ENCODE measurements around the gene DYNC1LI2. TPM values are rescaled to one million over a fixed set of nuclear protein-coding genes. Genes with fewer than 3 reads are reported as not detected.

The DYNC1LI2 gene
- total and polyA plus RNA-seq, 10 of the 15 experiments (the other 5 are each of a cell fraction or from before 2014, with no cell fraction given): 6.0 to 46.5 (median 33.7) TPM

DNA sequence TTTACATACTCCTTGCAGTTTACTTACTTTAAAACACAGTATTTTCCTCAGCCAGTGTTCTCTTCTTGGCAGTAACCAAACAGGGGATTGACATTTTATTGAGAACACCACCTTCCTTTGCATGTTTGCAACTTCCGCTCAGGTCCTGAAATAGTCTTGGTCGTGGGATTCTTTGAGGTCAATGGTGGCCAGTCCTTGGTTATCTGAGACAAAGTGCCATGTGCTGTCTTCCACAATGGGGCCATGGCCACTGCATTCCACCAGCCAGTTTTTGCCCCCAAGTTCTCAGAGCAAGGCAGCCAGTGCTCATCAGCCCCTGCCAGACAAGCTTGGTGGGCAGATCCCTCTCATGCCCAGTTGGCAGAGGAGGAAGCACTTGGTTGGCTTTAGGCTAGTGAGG is 77.7 kb downstream of the DYNC1LI2 start:
- no TSS peak for BruUV-seq (replicated peaks)
- Histone ChIP-seq H3K79me2 (ENCODE audit: control insufficient read depth, insufficient read depth, low read length) (no peaks in the 10 kb centered on the region), H2AFZ (ENCODE audit: control insufficient read depth, low read depth, low read length) (no peak overlapping the region), H3K27ac (ENCODE audit: control insufficient read depth, insufficient read depth) (no peak overlapping the region), H4K20me1 (ENCODE audit: control insufficient read depth, insufficient read depth) (no peaks in the 10 kb centered on the region), H3K36me3 (ENCODE audit: control insufficient read depth in 2 of 2, insufficient read depth in 2 of 2, low read length in 1 of 2) (no peaks in the 10 kb centered on the region), H3K4me2 (ENCODE audit: control insufficient read depth, insufficient read depth) (no peak overlapping the region), H3K4me1 (ENCODE audit: control insufficient read depth, insufficient read depth, low read length) (no peaks in the 10 kb centered on the region), H3K9ac (ENCODE audit: control insufficient read depth, insufficient read depth, low read length) (no peak overlapping the region), H3K4me3 (no peak overlapping the region), H3K9me3 (replicated peaks; ENCODE audit: control insufficient read depth, insufficient read depth, low read length) (no peaks in the 10 kb centered on the region), H3K27me3 (replicated peaks in 1 of 2; ENCODE audit: control insufficient read depth in 2 of 2, insufficient read depth in 2 of 2, low read length in 1 of 2) (no peaks in the 10 kb centered on the region)
- TF ChIP-seq RCOR1 (conservative IDR thresholded peaks at IDR 0.05; ENCODE audit: low read depth, low read length): no peak
- TF ChIP-seq KLF5 (IDR thresholded peaks at IDR 0.05; ENCODE audit: partially characterized antibody): no peak
- ChIA-PET POLR2A (no interaction called here), SMC1A (ENCODE audit: uncharacterized antibody, unreplicated experiment) (no interaction called here), CTCF (interaction anchor here (1.2 kb wide), 1 partner anchor 23 kb away, joined by 4 read pairs; no protein-coding TSS in a partner anchor), RAD21 (ENCODE audit: unreplicated experiment) (no interaction called here)
- 22% methylated on average over 2 of the region's 2 CpGs for WGBS (ENCODE audit: insufficient coverage, insufficient replicate concordance, low lambda C conversion rate, missing lambda C conversion rate)
- no peak for DNase-seq (ENCODE audit: low read depth, low spot score)
- in situ Hi-C loops (cut with MboI) (no loop called here), intact Hi-C loops (cut with micrococcal nuclease; ENCODE audit: unreplicated experiment) (no loop called here)
- no peak for FAIRE-seq
- no peak for ATAC-seq

Other genes with a start within 250 kb of the DYNC1LI2 start
Only the 7 nearest of the 16 such genes appear.
- 11.7 and 12.8 TPM in 2 replicates for gene CMTM3, start 146.9 kb downstream of the DYNC1LI2 start, total RNA-seq (2014; rRNA removed)
- gene CMTM3, start 146.9 kb downstream of the DYNC1LI2 start, total RNA-seq (2014; rRNA removed; fragmentation: Illumina TruSeq; extraction: Trizol): 10.9 and 11.7 TPM in 2 replicates
- 31.5 and 35.5 TPM in 2 replicates for gene CMTM3, start 146.9 kb downstream of the DYNC1LI2 start, total RNA-seq (2021)
- gene CMTM3, start 146.9 kb downstream of the DYNC1LI2 start, polyA plus RNA-seq (2011; rRNA removed): 28.7 and 47.4 TPM in 2 replicates
- gene CMTM3, start 146.9 kb downstream of the DYNC1LI2 start, polyA plus RNA-seq (2014; fragmentation: Illumina TruSeq; extraction: Trizol): 16.0 and 25.2 TPM in 2 replicates
- gene CMTM3, start 146.9 kb downstream of the DYNC1LI2 start, polyA plus RNA-seq (2014; fragmentation: Nextera tagmentation; extraction: Ambion mirVana): 10 to 100 TPM in 1 of 2 experiments, 1 to 10 TPM in 1; 5.4 to 16.0 TPM
- gene CMTM3, start 146.9 kb downstream of the DYNC1LI2 start, polyA plus RNA-seq (2014; rRNA removed): 32.0 and 37.1 TPM in 2 replicates
- gene CMTM3, start 146.9 kb downstream of the DYNC1LI2 start, polyA plus RNA-seq (2016; fragmentation: Nextera tagmentation; extraction: Ambion mirVana): 10 to 100 TPM; 38.8 to 42.3 TPM
- gene CMTM4, start 54.9 kb downstream of the DYNC1LI2 start, total RNA-seq (2014; rRNA removed): 0.11 and 0.16 TPM in 2 replicates
- 0.18 and 0.23 TPM in 2 replicates for gene CMTM4, start 54.9 kb downstream of the DYNC1LI2 start, total RNA-seq (2014; rRNA removed; fragmentation: Illumina TruSeq; extraction: Trizol)
- 0.21 and 0.53 TPM in 2 replicates for gene CMTM4, start 54.9 kb downstream of the DYNC1LI2 start, total RNA-seq (2021)
- 0.27 and 0.43 TPM in 2 replicates for gene CMTM4, start 54.9 kb downstream of the DYNC1LI2 start, polyA plus RNA-seq (2011; rRNA removed)
- gene CMTM4, start 54.9 kb downstream of the DYNC1LI2 start, polyA plus RNA-seq (2014; fragmentation: Illumina TruSeq; extraction: Trizol): 0.05 and 0.18 TPM in 2 replicates
- under 1 TPM; 0.02 to 0.08 TPM for gene CMTM4, start 54.9 kb downstream of the DYNC1LI2 start, polyA plus RNA-seq (2014; fragmentation: Nextera tagmentation; extraction: Ambion mirVana)
- gene CMTM4, start 54.9 kb downstream of the DYNC1LI2 start, polyA plus RNA-seq (2014; rRNA removed): 0.10 and 0.13 TPM in 2 replicates
- not detected for gene CMTM4, start 54.9 kb downstream of the DYNC1LI2 start, polyA plus RNA-seq (2016; fragmentation: Nextera tagmentation; extraction: Ambion mirVana)
- gene TERB1, start 50.0 kb upstream of the DYNC1LI2 start, total RNA-seq (2014; rRNA removed): 0.60 TPM in 1 of 2 replicates, not detected in the other
- gene TERB1, start 50.0 kb upstream of the DYNC1LI2 start, total RNA-seq (2014; rRNA removed; fragmentation: Illumina TruSeq; extraction: Trizol): not detected in 2 replicates
- gene TERB1, start 50.0 kb upstream of the DYNC1LI2 start, total RNA-seq (2021): 0.10 TPM in 1 of 2 replicates, not detected in the other
- gene TERB1, start 50.0 kb upstream of the DYNC1LI2 start, polyA plus RNA-seq (2011; rRNA removed): 0.09 TPM in 1 of 2 replicates, not detected in the other
- gene TERB1, start 50.0 kb upstream of the DYNC1LI2 start, polyA plus RNA-seq (2014; fragmentation: Illumina TruSeq; extraction: Trizol): 0.03 TPM in 1 of 2 replicates, not detected in the other
- gene TERB1, start 50.0 kb upstream of the DYNC1LI2 start, polyA plus RNA-seq (2014; fragmentation: Nextera tagmentation; extraction: Ambion mirVana): not detected
- 0.06 TPM in 1 of 2 replicates, not detected in the other for gene TERB1, start 50.0 kb upstream of the DYNC1LI2 start, polyA plus RNA-seq (2014; rRNA removed)
- gene TERB1, start 50.0 kb upstream of the DYNC1LI2 start, polyA plus RNA-seq (2016; fragmentation: Nextera tagmentation; extraction: Ambion mirVana): not detected
- gene NAE1, start 79.4 kb upstream of the DYNC1LI2 start, total RNA-seq (2014; rRNA removed): 66.6 and 84.8 TPM in 2 replicates
- gene NAE1, start 79.4 kb upstream of the DYNC1LI2 start, total RNA-seq (2014; rRNA removed; fragmentation: Illumina TruSeq; extraction: Trizol): 72.9 and 81.4 TPM in 2 replicates
- 58.7 and 65.3 TPM in 2 replicates for gene NAE1, start 79.4 kb upstream of the DYNC1LI2 start, total RNA-seq (2021)
- gene NAE1, start 79.4 kb upstream of the DYNC1LI2 start, polyA plus RNA-seq (2011; rRNA removed): 80.9 and 136 TPM in 2 replicates
- 71.2 and 84.0 TPM in 2 replicates for gene NAE1, start 79.4 kb upstream of the DYNC1LI2 start, polyA plus RNA-seq (2014; fragmentation: Illumina TruSeq; extraction: Trizol)
- 100 to 1,000 TPM in 1 of 2 experiments, 10 to 100 TPM in 1; 76.6 to 101 TPM for gene NAE1, start 79.4 kb upstream of the DYNC1LI2 start, polyA plus RNA-seq (2014; fragmentation: Nextera tagmentation; extraction: Ambion mirVana)
- gene NAE1, start 79.4 kb upstream of the DYNC1LI2 start, polyA plus RNA-seq (2014; rRNA removed): 59.6 and 70.4 TPM in 2 replicates
- gene NAE1, start 79.4 kb upstream of the DYNC1LI2 start, polyA plus RNA-seq (2016; fragmentation: Nextera tagmentation; extraction: Ambion mirVana): 100 to 1,000 TPM; 103 to 106 TPM
- not detected in 2 replicates for gene CA7, start 92.8 kb upstream of the DYNC1LI2 start, total RNA-seq (2014; rRNA removed)
- gene CA7, start 92.8 kb upstream of the DYNC1LI2 start, total RNA-seq (2014; rRNA removed; fragmentation: Illumina TruSeq; extraction: Trizol): not detected in 2 replicates
- not detected in 2 replicates for gene CA7, start 92.8 kb upstream of the DYNC1LI2 start, total RNA-seq (2021)
- gene CA7, start 92.8 kb upstream of the DYNC1LI2 start, polyA plus RNA-seq (2011; rRNA removed): not detected in 2 replicates
- not detected in 2 replicates for gene CA7, start 92.8 kb upstream of the DYNC1LI2 start, polyA plus RNA-seq (2014; fragmentation: Illumina TruSeq; extraction: Trizol)
- gene CA7, start 92.8 kb upstream of the DYNC1LI2 start, polyA plus RNA-seq (2014; fragmentation: Nextera tagmentation; extraction: Ambion mirVana): under 1 TPM in 1 of 2 experiments, not detected in 1; 0.04 TPM
- gene CA7, start 92.8 kb upstream of the DYNC1LI2 start, polyA plus RNA-seq (2014; rRNA removed): 0.05 TPM in 1 of 2 replicates, not detected in the other
- not detected for gene CA7, start 92.8 kb upstream of the DYNC1LI2 start, polyA plus RNA-seq (2016; fragmentation: Nextera tagmentation; extraction: Ambion mirVana)
- gene PDP2, start 128.9 kb upstream of the DYNC1LI2 start, total RNA-seq (2014; rRNA removed): 6.3 and 6.4 TPM in 2 replicates
- gene PDP2, start 128.9 kb upstream of the DYNC1LI2 start, total RNA-seq (2014; rRNA removed; fragmentation: Illumina TruSeq; extraction: Trizol): 6.1 and 6.4 TPM in 2 replicates
- 16.4 and 19.5 TPM in 2 replicates for gene PDP2, start 128.9 kb upstream of the DYNC1LI2 start, total RNA-seq (2021)
- 31.1 and 33.0 TPM in 2 replicates for gene PDP2, start 128.9 kb upstream of the DYNC1LI2 start, polyA plus RNA-seq (2011; rRNA removed)
- 11.4 and 19.3 TPM in 2 replicates for gene PDP2, start 128.9 kb upstream of the DYNC1LI2 start, polyA plus RNA-seq (2014; fragmentation: Illumina TruSeq; extraction: Trizol)
- gene PDP2, start 128.9 kb upstream of the DYNC1LI2 start, polyA plus RNA-seq (2014; fragmentation: Nextera tagmentation; extraction: Ambion mirVana): 1 to 10 TPM; 3.0 to 4.5 TPM
- gene PDP2, start 128.9 kb upstream of the DYNC1LI2 start, polyA plus RNA-seq (2014; rRNA removed): 8.0 and 12.5 TPM in 2 replicates
- 1 to 10 TPM; 1.9 to 4.5 TPM for gene PDP2, start 128.9 kb upstream of the DYNC1LI2 start, polyA plus RNA-seq (2016; fragmentation: Nextera tagmentation; extraction: Ambion mirVana)
- not detected in 2 replicates for gene CDH16, start 167.3 kb upstream of the DYNC1LI2 start, total RNA-seq (2014; rRNA removed)
- gene CDH16, start 167.3 kb upstream of the DYNC1LI2 start, total RNA-seq (2014; rRNA removed; fragmentation: Illumina TruSeq; extraction: Trizol): not detected in 2 replicates
- gene CDH16, start 167.3 kb upstream of the DYNC1LI2 start, total RNA-seq (2021): not detected in 2 replicates
- gene CDH16, start 167.3 kb upstream of the DYNC1LI2 start, polyA plus RNA-seq (2011; rRNA removed): 0.05 TPM in 1 of 2 replicates, not detected in the other
- gene CDH16, start 167.3 kb upstream of the DYNC1LI2 start, polyA plus RNA-seq (2014; fragmentation: Illumina TruSeq; extraction: Trizol): not detected in 2 replicates
- gene CDH16, start 167.3 kb upstream of the DYNC1LI2 start, polyA plus RNA-seq (2014; fragmentation: Nextera tagmentation; extraction: Ambion mirVana): not detected
- gene CDH16, start 167.3 kb upstream of the DYNC1LI2 start, polyA plus RNA-seq (2014; rRNA removed): not detected in 2 replicates
- not detected for gene CDH16, start 167.3 kb upstream of the DYNC1LI2 start, polyA plus RNA-seq (2016; fragmentation: Nextera tagmentation; extraction: Ambion mirVana)